Esophagus (tissue), 2 donors: ENCODE results near the gene MAPKAPK3. TPM values are rescaled to one million over a fixed set of nuclear protein-coding genes. Genes with fewer than 3 reads are reported as not detected.
"Not testable (repeated sequence)": the region's sequence is repeated elsewhere in the genome, so short reads cannot be mapped to it uniquely, and the experiment has no call there.

Experiments
- H3K27ac ChIP-seq, 2 donors: one replicate each; pipeline ENCODE4 v1.5.1; 2013; ENCODE audit warnings: low read depth in 2 of 2, mild to moderate bottlenecking in 2 of 2, inconsistent platforms in 1 of 2, low read length in 1 of 2, moderate library complexity in 1 of 2
- H3K27me3 ChIP-seq, 2 donors: one replicate each; pipeline ENCODE4 v1.6.1; 2013; ENCODE audit warnings: low read length in 2 of 2, control low read depth in 1 of 2, mild to moderate bottlenecking in 1 of 2; ENCODE audit not compliant: insufficient read depth in 2 of 2, control insufficient read depth in 1 of 2
- H3K36me3 ChIP-seq, 2 donors: one replicate each; pipeline ENCODE4 v1.6.1; 2013; ENCODE audit warnings: low read length in 1 of 2; ENCODE audit not compliant: control insufficient read depth in 2 of 2, insufficient read depth in 2 of 2
- H3K4me1 ChIP-seq, 2 donors: one replicate each; pipeline ENCODE4 v1.6.1; 2013; ENCODE audit warnings: low read length in 1 of 2; ENCODE audit not compliant: control insufficient read depth in 2 of 2, insufficient read depth in 2 of 2
- H3K4me3 ChIP-seq, 2 donors: one replicate each; pipeline ENCODE4 v1.5.1; 2013; ENCODE audit warnings: low read length in 2 of 2, mild to moderate bottlenecking in 2 of 2, low read depth in 1 of 2, moderate library complexity in 1 of 2
- H3K9me3 ChIP-seq, 2 donors: one replicate each; pipeline ENCODE4 v1.6.1; 2013; ENCODE audit warnings: mild to moderate bottlenecking in 2 of 2, low read depth in 1 of 2, low read length in 1 of 2, moderate library complexity in 1 of 2; ENCODE audit not compliant: control insufficient read depth in 2 of 2, insufficient read depth in 1 of 2
- WGBS, 2 donors: extraction: QIAGEN DNeasy Blood & Tissue Kit; methylation state at CpG; one replicate each; pipeline ENCODE4 v1.1.7; 2013; 5-methylcytosine and 5-hydroxymethylcytosine counted together
- polyA plus RNA-seq, 2 donors: library from polyadenylated mRNA; stranded (reverse); fragments of 200-250 nt; gene quantifications; one replicate each; pipeline ENCODE4 v1.2.3, GENCODE V29; 2013
- donor health status: healthy with polysubstance abuse.
- donor health status: Bipolar disorder and iron deficiency.

The MAPKAPK3 gene
- polyA plus RNA-seq, 2 donors, result 33.8 to 39.1 TPM

GRCh38 chr3:50673931-50674330, 57.0 kb downstream of the MAPKAPK3 start:
- 39 to 45% methylated on average over 3 of the region's 3 CpGs for WGBS, 2 donors
- H3K4me1 ChIP-seq, result no peaks in the 10 kb centered on the region
- H3K9me3 ChIP-seq, result no peaks in the 10 kb centered on the region
- peaks cover 2 to 7% of the 10 kb centered on the region in 2 donors for H3K27me3 ChIP-seq
- no peaks in the 10 kb centered on the region for H3K36me3 ChIP-seq
- H3K4me3 ChIP-seq, result no peak overlapping the region
- no peak overlapping the region for H3K27ac ChIP-seq

- H3K27ac ChIP-seq, result no peak within 1 kb of the TSS
- no peaks in the 10 kb centered on the region for H3K9me3 ChIP-seq
- H3K27me3 ChIP-seq, result peaks cover 2 to 7% of the 10 kb centered on the region in 2 donors
- peak within 1 kb of the TSS; percentile 57 to 80 for H3K4me3 ChIP-seq
- WGBS, 2 donors, result 3 to 5% methylated on average over 71 to 89 of the region's 89 CpGs
- H3K36me3 ChIP-seq, result no peaks in the 10 kb centered on the region
- no peaks in the 10 kb centered on the region for H3K4me1 ChIP-seq
These were observed 57.6 kb downstream of the MAPKAPK3 start, which contains the start of gene DOCK3 for GRCh38 chr3:50674349-50675178. Gene DOCK3, plus strand, starts transcription at chr3:50674927. Its CDS starts 337 bp downstream, at chr3:50675264.

GRCh38 chr3:50675179-50676030, 58.5 kb downstream of the MAPKAPK3 start:
- no peak overlapping the region for H3K27ac ChIP-seq

GRCh38 chr3:50676031-50676705, 59.2 kb downstream of the MAPKAPK3 start:
- peaks cover 2 to 7% of the 10 kb centered on the region in 2 donors for H3K27me3 ChIP-seq
- no peaks in the 10 kb centered on the region for H3K9me3 ChIP-seq
- 77 to 78% methylated on average over 7 of the region's 7 CpGs for WGBS, 2 donors
- H3K4me1 ChIP-seq, result no peaks in the 10 kb centered on the region
- no peak overlapping the region for H3K4me3 ChIP-seq
- no peak overlapping the region for H3K27ac ChIP-seq
- H3K36me3 ChIP-seq, result no peaks in the 10 kb centered on the region

More at GRCh38 chr3:50675179-50676030, 58.5 kb downstream of the MAPKAPK3 start:
- Histone ChIP-seq H3K36me3 (no peaks in the 10 kb centered on the region), H3K9me3 (no peaks in the 10 kb centered on the region), H3K27me3 (peaks cover 2 to 7% of the 10 kb centered on the region in 2 donors), H3K4me1 (no peaks in the 10 kb centered on the region), H3K4me3 (peak overlapping the region; percentile 57 to 80)
- WGBS, 2 donors, result 2 to 3% methylated on average over 41 to 65 of the region's 65 CpGs

GRCh38 chr3:50687127-50687751, 70.3 kb downstream of the MAPKAPK3 start:
- Histone ChIP-seq H3K4me3 (no peak overlapping the region), H3K27me3 (no peaks in the 10 kb centered on the region), H3K36me3 (no peaks in the 10 kb centered on the region), H3K4me1 (no peaks in the 10 kb centered on the region), H3K9me3 (no peaks in the 10 kb centered on the region), H3K27ac (no peak overlapping the region)
- WGBS, 2 donors, result 65 to 67% methylated on average over 7 of the region's 7 CpGs

GRCh38 chr3:50687916-50688315, 71.0 kb downstream of the MAPKAPK3 start:
- Histone ChIP-seq H3K4me1 (no peaks in the 10 kb centered on the region), H3K4me3 (no peak overlapping the region), H3K27ac (no peak overlapping the region), H3K36me3 (no peaks in the 10 kb centered on the region), H3K27me3 (no peaks in the 10 kb centered on the region), H3K9me3 (no peaks in the 10 kb centered on the region)
- WGBS, 2 donors, result 81 to 85% methylated on average over 2 of the region's 2 CpGs

- not testable (repeated sequence) for H3K4me1 ChIP-seq, H3K27ac ChIP-seq, H3K9me3 ChIP-seq, H3K4me3 ChIP-seq, H3K27me3 ChIP-seq, H3K36me3 ChIP-seq
- 76 to 80% methylated on average over 4 of the region's 4 CpGs for WGBS, 2 donors
These were observed 71.7 kb downstream of the MAPKAPK3 start for GRCh38 chr3:50688602-50689001.

- Histone ChIP-seq H3K27me3 (no peaks in the 10 kb centered on the region), H3K4me3 (no peak overlapping the region), H3K36me3 (no peaks in the 10 kb centered on the region), H3K9me3 (no peaks in the 10 kb centered on the region), H3K4me1 (no peaks in the 10 kb centered on the region), H3K27ac (no peak overlapping the region)
- 44 to 58% methylated on average over 6 of the region's 6 CpGs for WGBS, 2 donors
These were observed 72.6 kb downstream of the MAPKAPK3 start for GRCh38 chr3:50689558-50689957.

- Histone ChIP-seq H3K4me1 (no peaks in the 10 kb centered on the region), H3K4me3 (no peak overlapping the region), H3K27ac (no peak overlapping the region), H3K9me3 (no peaks in the 10 kb centered on the region), H3K27me3 (no peaks in the 10 kb centered on the region), H3K36me3 (no peaks in the 10 kb centered on the region)
- 80 to 86% methylated on average over 2 of the region's 2 CpGs for WGBS, 2 donors
These were observed 78.1 kb downstream of the MAPKAPK3 start for GRCh38 chr3:50695031-50695430.
